Measurements from ENCODE around the gene NUPR1.

NUPR1 gene

GRCh38 chr16:28575446-28576109 lies 36.8 kb upstream of the NUPR1 start:
- H3K36me3 ChIP-seq (replicated peaks) = no peaks in the 10 kb centered on the region
- no peak for DNase-seq
- in situ Hi-C loops (cut with HindIII; ENCODE audit: low pct_ligation_motif_present, low sequenced_read_pairs) = no loop called here

GRCh38 chr16:28574925-28575324 lies 36.2 kb upstream of the NUPR1 start:
- no peak for TF ChIP-seq CTCF (IDR thresholded peaks at IDR 0.05; ENCODE audit: low read depth, low read length, missing control alignments)
- in situ Hi-C loops (cut with HindIII; ENCODE audit: low pct_ligation_motif_present, low sequenced_read_pairs) = no loop called here
- H3K36me3 ChIP-seq (replicated peaks) = no peaks in the 10 kb centered on the region
- no peaks in the 10 kb centered on the region for H3K27me3 ChIP-seq (replicated peaks)
- no peak overlapping the region for H3K27ac ChIP-seq
- no peak overlapping the region for H3K4me3 ChIP-seq (ENCODE audit: low read depth, low read length)
- no peak for DNase-seq

More at GRCh38 chr16:28575446-28576109, 36.8 kb upstream of the NUPR1 start:
- H3K4me3 ChIP-seq (ENCODE audit: low read depth, low read length) = no peak overlapping the region
- no peaks in the 10 kb centered on the region for H3K27me3 ChIP-seq (replicated peaks)
- no peak for TF ChIP-seq CTCF (IDR thresholded peaks at IDR 0.05; ENCODE audit: low read depth, low read length, missing control alignments)
- H3K27ac ChIP-seq = no peak overlapping the region

DNA sequence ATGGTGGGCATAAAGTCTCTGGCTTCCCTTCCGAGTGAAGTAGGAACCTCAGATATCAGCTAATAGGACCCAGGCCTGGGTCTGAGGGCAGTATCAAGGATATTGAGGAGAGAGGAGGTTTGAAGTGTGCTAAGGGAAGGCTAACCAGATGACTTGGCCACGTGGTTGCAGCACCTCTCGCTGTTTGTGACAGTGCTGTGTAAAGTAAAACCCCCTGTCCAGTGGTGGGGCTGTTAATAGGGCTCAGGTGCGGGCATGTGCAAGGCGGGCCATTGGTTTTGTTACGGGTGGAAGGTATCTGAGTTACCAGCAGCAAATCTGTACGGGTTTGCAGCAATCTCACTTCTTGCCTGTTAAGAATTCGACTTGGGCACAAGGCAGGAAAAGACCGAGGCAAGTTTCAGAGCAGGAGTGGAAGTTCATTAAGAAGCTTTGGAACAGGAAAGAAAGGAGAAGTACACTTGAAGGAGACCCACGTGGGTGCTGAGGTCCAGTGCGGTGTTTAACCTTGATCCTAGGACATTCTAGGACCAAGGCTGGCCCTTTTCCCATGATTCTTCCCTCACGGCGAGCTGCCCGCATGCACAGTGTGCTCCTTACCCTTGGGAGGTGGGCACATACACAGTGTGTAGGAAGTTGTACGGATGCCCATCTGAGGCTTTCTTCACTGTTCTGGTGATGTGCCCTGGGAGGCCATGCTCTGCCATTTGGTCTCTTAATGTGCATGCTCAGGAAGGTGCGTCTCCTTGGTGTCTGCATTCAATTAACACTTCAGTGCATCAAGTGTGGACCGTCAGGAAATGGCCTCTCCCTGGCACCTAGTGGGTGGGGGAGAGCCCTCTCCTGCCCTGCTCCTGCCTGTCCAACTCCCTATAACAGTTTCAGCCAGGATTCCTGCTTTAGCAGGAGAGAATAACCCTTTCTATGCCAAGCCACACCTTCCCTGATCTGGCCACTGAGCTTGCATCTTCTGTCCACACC lies 35.3 kb upstream of the NUPR1 start:
- DNase-seq = no peak
- Histone ChIP-seq H3K36me3 (replicated peaks) (no peaks in the 10 kb centered on the region), H3K27ac (no peak overlapping the region), H3K4me3 (ENCODE audit: low read depth, low read length) (no peak overlapping the region), H3K27me3 (replicated peaks) (no peaks in the 10 kb centered on the region)
- no peak for TF ChIP-seq CTCF (IDR thresholded peaks at IDR 0.05; ENCODE audit: low read depth, low read length, missing control alignments)
- in situ Hi-C loops (cut with HindIII; ENCODE audit: low pct_ligation_motif_present, low sequenced_read_pairs) = no loop called here

GRCh38 chr16:28572696-28573510 lies 34.1 kb upstream of the NUPR1 start:
- DNase-seq = no peak
- Histone ChIP-seq H3K27ac (no peak overlapping the region), H3K4me3 (ENCODE audit: low read depth, low read length) (no peak overlapping the region), H3K36me3 (replicated peaks) (no peaks in the 10 kb centered on the region), H3K27me3 (replicated peaks) (no peaks in the 10 kb centered on the region)
- in situ Hi-C loops (cut with HindIII; ENCODE audit: low pct_ligation_motif_present, low sequenced_read_pairs) = no loop called here
- TF ChIP-seq CTCF (IDR thresholded peaks at IDR 0.05; ENCODE audit: low read depth, low read length, missing control alignments) = no peak

GRCh38 chr16:28569968-28570752 lies 31.4 kb upstream of the NUPR1 start:
- DNase-seq = no peak
- no peak overlapping the region for H3K27ac ChIP-seq

More at GRCh38 chr16:28569968-28570752, 31.4 kb upstream of the NUPR1 start:
- in situ Hi-C loops (cut with HindIII; ENCODE audit: low pct_ligation_motif_present, low sequenced_read_pairs) = no loop called here
- H3K27me3 ChIP-seq (replicated peaks) = no peaks in the 10 kb centered on the region
- no peaks in the 10 kb centered on the region for H3K36me3 ChIP-seq (replicated peaks)
- TF ChIP-seq CTCF (IDR thresholded peaks at IDR 0.05; ENCODE audit: low read depth, low read length, missing control alignments) = no peak
- H3K4me3 ChIP-seq (ENCODE audit: low read depth, low read length) = no peak overlapping the region
